AG09309 (cell line): ENCODE results near the gene DENND4A.

Source experiments
- DNase-seq: peaks from one replicate; pipeline ENCODE4 v3.0.0-alpha.2; 2010; ENCODE audit warnings: low read depth
- H3K4me3 ChIP-seq: 2 replicates; pipeline ENCODE4 v1.5.1; 2011; ENCODE audit warnings: mild to moderate bottlenecking, low read depth, low read length, moderate library complexity; ENCODE audit not compliant: control insufficient read depth
- CTCF ChIP-seq: IDR thresholded peaks from 2 replicates; pipeline ENCODE4 v1.5.1; 2011; ENCODE audit warnings: mild to moderate bottlenecking, low read depth, low read length, inconsistent platforms; ENCODE audit not compliant: insufficient read depth, control insufficient read depth; ENCODE audit errors: missing control alignments

DENND4A gene

GRCh38 chr15:65827065-65827464 is 35.0 kb upstream of the DENND4A start:
- TF ChIP-seq CTCF: no peak

GRCh38 chr15:65824941-65825544 is 33.0 kb upstream of the DENND4A start:
- no peak overlapping the region for H3K4me3 ChIP-seq
- DNase-seq: no peak
- no peak for TF ChIP-seq CTCF

More at GRCh38 chr15:65827065-65827464, 35.0 kb upstream of the DENND4A start:
- no peak for DNase-seq
- H3K4me3 ChIP-seq: no peak overlapping the region

GRCh38 chr15:65824031-65824743 is 32.1 kb upstream of the DENND4A start:
- H3K4me3 ChIP-seq: no peak overlapping the region
- TF ChIP-seq CTCF: peak; percentile 81
- no peak for DNase-seq

GRCh38 chr15:65822316-65822715 is 30.2 kb upstream of the DENND4A start:
- no peak for DNase-seq
- no peak overlapping the region for H3K4me3 ChIP-seq
- TF ChIP-seq CTCF: no peak

GRCh38 chr15:65821070-65821469 is 29.0 kb upstream of the DENND4A start:
- no peak for DNase-seq
- TF ChIP-seq CTCF: no peak
- no peak overlapping the region for H3K4me3 ChIP-seq

GRCh38 chr15:65819563-65819960 is 27.5 kb upstream of the DENND4A start:
- TF ChIP-seq CTCF: no peak
- DNase-seq: no peak
- no peak overlapping the region for H3K4me3 ChIP-seq
